GOT3 (cell line): ENCODE data around the gene AUH.

Source experiments
- DNase-seq: peaks from one replicate; lab custom pipeline; 2025; ENCODE audit warnings: mixed read lengths; lab: John Stamatoyannopoulos, UW

The AUH gene

GRCh38 chr9:91164724-91165520, 196.8 kb downstream of the AUH start:
- no peak for DNase-seq
